SK-N-SH treated with all-trans-retinoic acid at 6 μM for 48 hours (cell line): Measurements from ENCODE around the gene TBCA.
A peak's percentile ranks its signal among the peaks of the same experiment; 100 is the strongest.

Source experiments
- ATAC-seq: fragments of 200-7000 bp; cut with Tn5 transposase; 3 replicates; pipeline ENCODE4 v1.9.1; 2020; ENCODE audit warnings: mild to moderate bottlenecking, moderate library complexity
- ARNTL ChIP-seq: fragments of 450-650 bp; formaldehyde crosslinking; IDR thresholded peaks from 2 replicates; pipeline ENCODE4 v1.5.0; 2020; ENCODE audit warnings: low read depth, mild to moderate bottlenecking, moderate library complexity, borderline replicate concordance
- BACH2 ChIP-seq: fragments of 250-450 bp; sonication (Bioruptor Pico); IDR thresholded peaks from 2 replicates; pipeline ENCODE4 v1.9.0; 2021; ENCODE audit warnings: mild to moderate bottlenecking, borderline replicate concordance
- CSDC2 ChIP-seq: fragments of 250-450 bp; sonication (Bioruptor Pico); IDR thresholded peaks from 2 replicates; pipeline ENCODE4 v1.5.0; 2020; ENCODE audit warnings: mild to moderate bottlenecking, moderate library complexity
- CSRNP3 ChIP-seq: fragments of 250-450 bp; sonication (Bioruptor Pico); IDR thresholded peaks from 2 replicates; pipeline ENCODE4 v1.5.1; 2021; ENCODE audit warnings: mild to moderate bottlenecking, moderate library complexity
- GLIS3 ChIP-seq: fragments of 250-450 bp; sonication (Bioruptor Pico); IDR thresholded peaks from 2 replicates; pipeline ENCODE4 v1.5.0; 2020; ENCODE audit warnings: mild to moderate bottlenecking, moderate library complexity
- ISL1 ChIP-seq: fragments of 250-450 bp; sonication (Bioruptor Pico); IDR thresholded peaks from 2 replicates; pipeline ENCODE4 v2.1.2; 2022; ENCODE audit warnings: mild to moderate bottlenecking, moderate library complexity
- PATZ1 ChIP-seq: fragments of 250-450 bp; sonication (Bioruptor Pico); IDR thresholded peaks from 2 replicates; pipeline ENCODE4 v1.8.0; 2020; ENCODE audit warnings: mild to moderate bottlenecking, moderate library complexity, borderline replicate concordance
- PPARA ChIP-seq: fragments of 250-450 bp; sonication (Bioruptor Pico); IDR thresholded peaks from 2 replicates; pipeline ENCODE4 v1.5.0; 2020; ENCODE audit warnings: mild to moderate bottlenecking, borderline replicate concordance
- SNAI2 ChIP-seq: fragments of 250-450 bp; sonication (Bioruptor Pico); IDR thresholded peaks from 2 replicates; pipeline ENCODE4 v1.5.0; 2020; ENCODE audit warnings: mild to moderate bottlenecking, moderate library complexity
- TCF4 ChIP-seq: fragments of 250-450 bp; sonication (Bioruptor Pico); IDR thresholded peaks from 2 replicates; pipeline ENCODE4 v1.8.0; 2021; ENCODE audit warnings: mild to moderate bottlenecking, moderate library complexity, borderline replicate concordance
- TOX ChIP-seq: fragments of 250-450 bp; sonication (Bioruptor Pico); IDR thresholded peaks from 2 replicates; pipeline ENCODE4 v1.8.0; 2021; ENCODE audit warnings: mild to moderate bottlenecking, moderate library complexity, borderline replicate concordance
- TSHZ2 ChIP-seq: fragments of 250-450 bp; sonication (Bioruptor Pico); IDR thresholded peaks from 2 replicates; pipeline ENCODE4 v1.5.0; 2020; ENCODE audit warnings: mild to moderate bottlenecking, moderate library complexity
- ZC3H10 ChIP-seq: fragments of 250-450 bp; sonication (Bioruptor Pico); IDR thresholded peaks from 2 replicates; pipeline ENCODE4 v1.5.1; 2021; ENCODE audit warnings: mild to moderate bottlenecking, moderate library complexity
- ZFP3 ChIP-seq: fragments of 250-450 bp; sonication (Bioruptor Pico); IDR thresholded peaks from 2 replicates; pipeline ENCODE4 v1.5.0; 2020; ENCODE audit warnings: mild to moderate bottlenecking, moderate library complexity
- ZFP30 ChIP-seq: fragments of 450-650 bp; formaldehyde crosslinking; IDR thresholded peaks from 2 replicates; pipeline ENCODE4 v1.5.0; 2022; ENCODE audit warnings: mild to moderate bottlenecking, moderate library complexity
- ZNF565 ChIP-seq: fragments of 450-650 bp; formaldehyde crosslinking; conservative IDR thresholded peaks from 2 replicates; pipeline ENCODE4 v1.5.0; 2020; ENCODE audit warnings: low read depth, mild to moderate bottlenecking, moderate library complexity
- ZNF8 ChIP-seq: fragments of 450-650 bp; formaldehyde crosslinking; IDR thresholded peaks from 2 replicates; pipeline ENCODE4 v1.5.0; 2020; ENCODE audit warnings: mild to moderate bottlenecking, moderate library complexity
- TF ChIP-seq, protein P1 (sequence below): fragments of 250-450 bp; sonication (Bioruptor Pico); IDR thresholded peaks from 2 replicates; pipeline ENCODE4 v1.5.1; 2020; ENCODE audit warnings: low read depth, mild to moderate bottlenecking, moderate library complexity
- TF ChIP-seq, protein P2 (sequence below): fragments of 250-450 bp; sonication (Bioruptor Pico); IDR thresholded peaks from 2 replicates; pipeline ENCODE4 v1.8.0; 2021; ENCODE audit warnings: low read depth, mild to moderate bottlenecking, moderate library complexity, borderline replicate concordance

Gene TBCA

GRCh38 chr5:77744116-77744515 is 32.0 kb downstream of the TBCA start:
- ATAC-seq: no peak
- TF ChIP-seq CSDC2 (CRISPR knock-in tag) (no peak), SNAI2 (CRISPR knock-in tag) (no peak), PPARA (CRISPR knock-in tag) (no peak)
- TF ChIP-seq, protein P1, sequence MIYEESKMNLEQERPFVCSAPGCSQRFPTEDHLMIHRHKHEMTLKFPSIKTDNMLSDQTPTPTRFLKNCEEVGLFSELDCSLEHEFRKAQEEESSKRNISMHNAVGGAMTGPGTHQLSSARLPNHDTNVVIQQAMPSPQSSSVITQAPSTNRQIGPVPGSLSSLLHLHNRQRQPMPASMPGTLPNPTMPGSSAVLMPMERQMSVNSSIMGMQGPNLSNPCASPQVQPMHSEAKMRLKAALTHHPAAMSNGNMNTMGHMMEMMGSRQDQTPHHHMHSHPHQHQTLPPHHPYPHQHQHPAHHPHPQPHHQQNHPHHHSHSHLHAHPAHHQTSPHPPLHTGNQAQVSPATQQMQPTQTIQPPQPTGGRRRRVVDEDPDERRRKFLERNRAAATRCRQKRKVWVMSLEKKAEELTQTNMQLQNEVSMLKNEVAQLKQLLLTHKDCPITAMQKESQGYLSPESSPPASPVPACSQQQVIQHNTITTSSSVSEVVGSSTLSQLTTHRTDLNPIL (CRISPR knock-in tag): no peak
- TF ChIP-seq, all 23 proteins: peak for 0

- TF ChIP-seq GLIS3 (CRISPR knock-in tag) (no peak), PPARA (CRISPR knock-in tag) (no peak), ZFP3 (CRISPR knock-in tag) (no peak), ISL1 (CRISPR knock-in tag) (peak; percentile 56), BACH2 (CRISPR knock-in tag) (no peak), ZC3H10 (no peak), TOX (CRISPR knock-in tag) (no peak), ARNTL (CRISPR knock-in tag) (no peak)
- TF ChIP-seq, protein P2, sequence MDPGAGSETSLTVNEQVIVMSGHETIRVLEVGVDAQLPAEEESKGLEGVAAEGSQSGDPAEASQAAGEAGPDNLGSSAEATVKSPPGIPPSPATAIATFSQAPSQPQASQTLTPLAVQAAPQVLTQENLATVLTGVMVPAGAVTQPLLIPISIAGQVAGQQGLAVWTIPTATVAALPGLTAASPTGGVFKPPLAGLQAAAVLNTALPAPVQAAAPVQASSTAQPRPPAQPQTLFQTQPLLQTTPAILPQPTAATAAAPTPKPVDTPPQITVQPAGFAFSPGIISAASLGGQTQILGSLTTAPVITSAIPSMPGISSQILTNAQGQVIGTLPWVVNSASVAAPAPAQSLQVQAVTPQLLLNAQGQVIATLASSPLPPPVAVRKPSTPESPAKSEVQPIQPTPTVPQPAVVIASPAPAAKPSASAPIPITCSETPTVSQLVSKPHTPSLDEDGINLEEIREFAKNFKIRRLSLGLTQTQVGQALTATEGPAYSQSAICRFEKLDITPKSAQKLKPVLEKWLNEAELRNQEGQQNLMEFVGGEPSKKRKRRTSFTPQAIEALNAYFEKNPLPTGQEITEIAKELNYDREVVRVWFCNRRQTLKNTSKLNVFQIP (CRISPR knock-in tag): no peak
- TF ChIP-seq, all 23 proteins: peak for 1
- peak; percentile 60 for ATAC-seq
Observed at GRCh38 chr5:77743181-77743580, 33.0 kb downstream of the TBCA start.

DNA sequence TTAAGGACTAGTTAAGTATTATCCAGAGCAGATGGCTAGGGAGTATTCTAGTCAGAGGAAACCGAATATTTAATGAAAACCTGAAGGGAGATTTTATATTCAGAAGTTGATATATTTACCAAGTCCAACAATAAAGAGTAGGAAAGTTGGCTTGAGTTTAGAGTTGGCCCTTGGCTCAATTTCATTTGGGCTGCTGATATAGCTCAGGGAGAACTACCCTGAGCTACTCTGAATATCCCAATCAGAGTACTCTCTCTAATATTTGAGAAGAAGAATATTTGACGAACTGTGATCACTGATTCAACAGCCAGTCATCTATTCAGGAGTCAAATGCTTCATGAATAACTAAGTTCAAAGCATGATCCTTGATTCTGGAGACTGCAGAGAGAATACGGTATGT is 34.5 kb downstream of the TBCA start:
- ATAC-seq: no peak
- TF ChIP-seq ZFP30: no peak
- no peak for TF ChIP-seq ZC3H10
- no peak for TF ChIP-seq ZFP3 (CRISPR knock-in tag)
- no peak for TF ChIP-seq BACH2 (CRISPR knock-in tag)
- no peak for TF ChIP-seq GLIS3 (CRISPR knock-in tag)
- no peak for TF ChIP-seq ZNF8 (CRISPR knock-in tag)
- TF ChIP-seq TCF4 (CRISPR knock-in tag): no peak
- no peak for TF ChIP-seq TSHZ2 (CRISPR knock-in tag)
- TF ChIP-seq CSRNP3 (CRISPR knock-in tag): no peak

- no peak for TF ChIP-seq PATZ1 (CRISPR knock-in tag)
- no peak for TF ChIP-seq BACH2 (CRISPR knock-in tag)
- no peak for TF ChIP-seq TCF4 (CRISPR knock-in tag)
- TF ChIP-seq ZFP3 (CRISPR knock-in tag): no peak
- TF ChIP-seq ZNF565 (CRISPR knock-in tag): no peak
- TF ChIP-seq ZFP30: no peak
- no peak for TF ChIP-seq ARNTL (CRISPR knock-in tag)
- ATAC-seq: no peak
Observed at GRCh38 chr5:77734885-77735284, 41.3 kb downstream of the TBCA start.
